GM23338 (cell line): ENCODE results near the gene WDR13. TPM values are rescaled to one million over a fixed set of nuclear protein-coding genes. Genes with fewer than 3 reads are reported as not detected.

Source experiments
- ATAC-seq: fragments of 200-7000 bp; cut with Tn5 transposase; 3 replicates; pipeline ENCODE4 v1.9.1; 2020
- DNase-seq: peaks from one replicate; pipeline ENCODE4 v3.0.0-alpha.2; 2015; ENCODE audit warnings: low spot score
- H2AFZ ChIP-seq: fragments of 200-600 bp; sonication (generic); 2 replicates; pipeline ENCODE4 v1.8.0; 2016; ENCODE audit warnings: antibody characterized with exemption, mild to moderate bottlenecking, moderate library complexity
- H3F3A ChIP-seq: fragments of 200-600 bp; sonication (generic); replicated peaks from 2 replicates; pipeline ENCODE4 v1.8.0; 2017; ENCODE audit warnings: antibody characterized with exemption, mixed run types, low read depth
- H3K27ac ChIP-seq: fragments of 200-600 bp; sonication (generic); 2 replicates; pipeline ENCODE4 v1.6.1; 2016; ENCODE audit warnings: low read depth
- H3K27me3 ChIP-seq: fragments of 200-600 bp; sonication (generic); 2 replicates; pipeline ENCODE4 v1.8.0; 2016; ENCODE audit warnings: mild to moderate bottlenecking, mixed run types, moderate library complexity; ENCODE audit not compliant: insufficient read depth
- H3K36me3 ChIP-seq: fragments of 200-600 bp; sonication (generic); 2 replicates; pipeline ENCODE4 v1.8.0; 2016; ENCODE audit warnings: mild to moderate bottlenecking; ENCODE audit not compliant: insufficient read depth
- H3K4me1 ChIP-seq: fragments of 200-600 bp; sonication (generic); 2 replicates; pipeline ENCODE4 v1.8.0; 2016; ENCODE audit warnings: mild to moderate bottlenecking, moderate library complexity; ENCODE audit not compliant: insufficient read depth
- H3K4me2 ChIP-seq: fragments of 200-600 bp; sonication (generic); 2 replicates; pipeline ENCODE4 v1.7.1; 2017; ENCODE audit warnings: mixed run types
- H3K4me3 ChIP-seq: fragments of 200-600 bp; sonication (generic); 2 replicates; pipeline ENCODE4 v1.6.1; 2016; ENCODE audit warnings: mixed run types
- H3K79me2 ChIP-seq: fragments of 200-600 bp; sonication (generic); replicated peaks from 2 replicates; pipeline ENCODE4 v1.8.0; 2017; ENCODE audit warnings: mild to moderate bottlenecking; ENCODE audit not compliant: insufficient read depth
- H3K9me2 ChIP-seq: fragments of 200-600 bp; sonication (generic); 2 replicates; pipeline ENCODE4 v1.8.0; 2017; ENCODE audit not compliant: insufficient read depth
- H4K20me1 ChIP-seq: fragments of 200-600 bp; sonication (generic); replicated peaks from 2 replicates; pipeline ENCODE4 v1.8.0; 2017; ENCODE audit warnings: mild to moderate bottlenecking; ENCODE audit not compliant: insufficient read depth
- H3K27ac Mint-ChIP-seq: 2 replicates; pipeline ENCODE4 v1.8.0; 2020; ENCODE audit warnings: inconsistent platforms, mild to moderate bottlenecking, moderate library complexity, mixed read lengths
- H3K27me3 Mint-ChIP-seq: 3 replicates; pipeline ENCODE4 v1.8.0; 2022; ENCODE audit warnings: low read depth, mild to moderate bottlenecking, moderate library complexity, mixed read lengths, inconsistent platforms; ENCODE audit not compliant: insufficient read depth, poor library complexity
- H3K36me3 Mint-ChIP-seq: 3 replicates; pipeline ENCODE4 v1.8.0; 2021; ENCODE audit warnings: low read depth, mild to moderate bottlenecking, inconsistent platforms, moderate library complexity, mixed read lengths
- H3K4me1 Mint-ChIP-seq: 3 replicates; pipeline ENCODE4 v1.8.0; 2020; ENCODE audit warnings: mild to moderate bottlenecking, inconsistent platforms, mixed read lengths
- H3K4me3 Mint-ChIP-seq: 3 replicates; pipeline ENCODE4 v1.8.0; 2021; ENCODE audit warnings: moderate library complexity, mild to moderate bottlenecking, inconsistent platforms, mixed read lengths
- H3K9me3 Mint-ChIP-seq: 3 replicates; pipeline ENCODE4 v1.8.0; 2020; ENCODE audit warnings: moderate library complexity, mild to moderate bottlenecking, inconsistent platforms, mixed read lengths
- CREB1 ChIP-seq: fragments of 250-450 bp; sonication (Bioruptor Pico); IDR thresholded peaks from 2 replicates; pipeline ENCODE4 v1.5.0; 2020; ENCODE audit warnings: low read depth, mild to moderate bottlenecking, moderate library complexity
- EZH2 ChIP-seq: fragments of 200-600 bp; sonication (generic); IDR thresholded peaks from one replicate; pipeline ENCODE4 v1.8.0; 2017; ENCODE audit warnings: antibody characterized with exemption, mild to moderate bottlenecking, low read depth; ENCODE audit not compliant: unreplicated experiment
- EZH2phosphoT487 ChIP-seq: fragments of 200-600 bp; sonication (generic); IDR thresholded peaks from one replicate; pipeline ENCODE4 v1.8.1; 2018; ENCODE audit warnings: antibody characterized with exemption; ENCODE audit not compliant: unreplicated experiment
- NANOG ChIP-seq: IDR thresholded peaks from 2 replicates; pipeline ENCODE4 v1.6.1; 2016; ENCODE audit warnings: antibody characterized with exemption, borderline replicate concordance
- POLR2AphosphoS5 ChIP-seq: IDR thresholded peaks from 2 replicates; pipeline ENCODE4 v1.6.1; 2016; ENCODE audit warnings: antibody characterized with exemption, low read depth
- STAT1 ChIP-seq: IDR thresholded peaks from one replicate; pipeline ENCODE4 v1.6.1; 2016; ENCODE audit warnings: antibody characterized with exemption; ENCODE audit not compliant: unreplicated experiment
- ZNF114 ChIP-seq: fragments of 250-450 bp; sonication (Bioruptor Pico); IDR thresholded peaks from 2 replicates; pipeline ENCODE4 v1.5.0; 2020; ENCODE audit warnings: mild to moderate bottlenecking, moderate library complexity
- ZNF331 ChIP-seq: fragments of 250-450 bp; sonication (Bioruptor Pico); IDR thresholded peaks from 2 replicates; pipeline ENCODE4 v1.5.0; 2020; ENCODE audit warnings: low read depth, mild to moderate bottlenecking, moderate library complexity
- polyA plus RNA-seq: library from polyadenylated mRNA; unstranded; fragments of >200 nt; fragmentation: Nextera tagmentation; extraction: Ambion mirVana; gene quantifications from 2 replicates; pipeline ENCODE4 v1.2.1, GENCODE V29; 2016
- total RNA-seq: library from RNA; depleted of rRNA; stranded (reverse); fragments of >200 nt; shearing (Covaris generic); gene quantifications from 2 replicates; pipeline ENCODE4 v1.2.3, GENCODE V29; 2014
- TF ChIP-seq, protein P1 (sequence below), 2 experiments: fragments of 200-600 bp in 1 of 2; sonication (generic) in 1 of 2; conservative IDR thresholded peaks; 2 replicates each; pipeline versions ENCODE4 v1.5.1 to v1.6.1; 2016 to 2017; ENCODE audit warnings: antibody characterized with exemption in 2 of 2, low read depth in 2 of 2, mild to moderate bottlenecking in 2 of 2, moderate library complexity in 1 of 2
- TF ChIP-seq, protein P2 (sequence below): IDR thresholded peaks from one replicate; pipeline ENCODE4 v1.6.1; 2018; ENCODE audit warnings: antibody characterized with exemption; ENCODE audit not compliant: unreplicated experiment
- TF ChIP-seq, protein P3 (sequence below): IDR thresholded peaks from 2 replicates; pipeline ENCODE4 v1.6.1; 2016; ENCODE audit warnings: antibody characterized with exemption

WDR13 gene
- total and polyA plus RNA-seq, 2 experiments from 2014 or later = 24.2 to 24.9 TPM

DNA sequence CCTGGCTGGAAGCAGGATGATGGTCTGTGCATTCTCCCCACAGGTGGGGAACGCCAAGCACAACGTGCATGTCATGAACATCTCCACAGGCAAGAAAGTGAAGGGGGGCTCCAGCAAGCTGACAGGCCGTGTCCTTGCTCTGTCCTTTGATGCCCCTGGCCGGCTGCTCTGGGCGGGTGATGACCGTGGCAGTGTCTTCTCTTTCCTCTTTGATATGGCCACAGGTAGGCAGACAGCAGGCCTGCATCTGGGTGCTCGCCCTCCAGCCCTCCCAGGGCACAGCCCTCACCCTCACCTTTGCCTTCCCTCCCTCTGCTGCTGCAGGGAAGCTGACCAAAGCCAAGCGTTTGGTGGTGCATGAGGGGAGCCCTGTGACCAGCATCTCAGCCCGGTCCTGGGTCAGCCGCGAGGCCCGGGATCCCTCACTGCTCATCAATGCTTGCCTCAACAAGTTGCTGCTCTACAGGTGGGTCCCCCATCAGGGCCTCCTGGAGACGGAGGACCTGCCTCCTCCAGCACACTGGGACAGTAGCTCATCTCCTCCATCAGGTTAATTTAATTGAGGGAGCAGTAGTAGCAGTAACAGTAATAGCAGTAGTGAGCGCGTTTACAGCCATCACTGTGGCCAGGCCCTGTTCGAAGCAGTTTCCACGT lies 4.6 kb downstream of the WDR13 start:
- no peaks in the 10 kb centered on the region for H3K9me3 Mint-ChIP-seq
- Histone ChIP-seq H3K27me3 (no peaks in the 10 kb centered on the region), H3K9me2 (no peaks in the 10 kb centered on the region), H3K4me3 (no peak overlapping the region), H3K4me2 (no peak overlapping the region), H2AFZ (no peak overlapping the region), H3K36me3 (no peaks in the 10 kb centered on the region), H4K20me1 (no peaks in the 10 kb centered on the region), H3K27ac (no peak overlapping the region), H3K4me1 (no peaks in the 10 kb centered on the region), H3F3A (no peaks in the 10 kb centered on the region), H3K79me2 (no peaks in the 10 kb centered on the region)
- peaks cover 8% of the 10 kb centered on the region for H3K27me3 Mint-ChIP-seq
- H3K4me1 Mint-ChIP-seq = peaks cover 10% of the 10 kb centered on the region; the same call in 2 of the 3 replicates
- no peak for ATAC-seq
- TF ChIP-seq EZH2phosphoT487 (no peak), ZNF114 (CRISPR knock-in tag) (no peak), STAT1 (no peak), POLR2AphosphoS5 (no peak), EZH2 (no peak), NANOG (no peak), ZNF331 (CRISPR knock-in tag) (no peak), CREB1 (CRISPR knock-in tag) (no peak)
- TF ChIP-seq, protein P1, sequence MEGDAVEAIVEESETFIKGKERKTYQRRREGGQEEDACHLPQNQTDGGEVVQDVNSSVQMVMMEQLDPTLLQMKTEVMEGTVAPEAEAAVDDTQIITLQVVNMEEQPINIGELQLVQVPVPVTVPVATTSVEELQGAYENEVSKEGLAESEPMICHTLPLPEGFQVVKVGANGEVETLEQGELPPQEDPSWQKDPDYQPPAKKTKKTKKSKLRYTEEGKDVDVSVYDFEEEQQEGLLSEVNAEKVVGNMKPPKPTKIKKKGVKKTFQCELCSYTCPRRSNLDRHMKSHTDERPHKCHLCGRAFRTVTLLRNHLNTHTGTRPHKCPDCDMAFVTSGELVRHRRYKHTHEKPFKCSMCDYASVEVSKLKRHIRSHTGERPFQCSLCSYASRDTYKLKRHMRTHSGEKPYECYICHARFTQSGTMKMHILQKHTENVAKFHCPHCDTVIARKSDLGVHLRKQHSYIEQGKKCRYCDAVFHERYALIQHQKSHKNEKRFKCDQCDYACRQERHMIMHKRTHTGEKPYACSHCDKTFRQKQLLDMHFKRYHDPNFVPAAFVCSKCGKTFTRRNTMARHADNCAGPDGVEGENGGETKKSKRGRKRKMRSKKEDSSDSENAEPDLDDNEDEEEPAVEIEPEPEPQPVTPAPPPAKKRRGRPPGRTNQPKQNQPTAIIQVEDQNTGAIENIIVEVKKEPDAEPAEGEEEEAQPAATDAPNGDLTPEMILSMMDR (conservative IDR thresholded peaks at IDR 0.05; ENCODE audit: low read depth in 2 of 2) = no peak
- TF ChIP-seq, protein P2, sequence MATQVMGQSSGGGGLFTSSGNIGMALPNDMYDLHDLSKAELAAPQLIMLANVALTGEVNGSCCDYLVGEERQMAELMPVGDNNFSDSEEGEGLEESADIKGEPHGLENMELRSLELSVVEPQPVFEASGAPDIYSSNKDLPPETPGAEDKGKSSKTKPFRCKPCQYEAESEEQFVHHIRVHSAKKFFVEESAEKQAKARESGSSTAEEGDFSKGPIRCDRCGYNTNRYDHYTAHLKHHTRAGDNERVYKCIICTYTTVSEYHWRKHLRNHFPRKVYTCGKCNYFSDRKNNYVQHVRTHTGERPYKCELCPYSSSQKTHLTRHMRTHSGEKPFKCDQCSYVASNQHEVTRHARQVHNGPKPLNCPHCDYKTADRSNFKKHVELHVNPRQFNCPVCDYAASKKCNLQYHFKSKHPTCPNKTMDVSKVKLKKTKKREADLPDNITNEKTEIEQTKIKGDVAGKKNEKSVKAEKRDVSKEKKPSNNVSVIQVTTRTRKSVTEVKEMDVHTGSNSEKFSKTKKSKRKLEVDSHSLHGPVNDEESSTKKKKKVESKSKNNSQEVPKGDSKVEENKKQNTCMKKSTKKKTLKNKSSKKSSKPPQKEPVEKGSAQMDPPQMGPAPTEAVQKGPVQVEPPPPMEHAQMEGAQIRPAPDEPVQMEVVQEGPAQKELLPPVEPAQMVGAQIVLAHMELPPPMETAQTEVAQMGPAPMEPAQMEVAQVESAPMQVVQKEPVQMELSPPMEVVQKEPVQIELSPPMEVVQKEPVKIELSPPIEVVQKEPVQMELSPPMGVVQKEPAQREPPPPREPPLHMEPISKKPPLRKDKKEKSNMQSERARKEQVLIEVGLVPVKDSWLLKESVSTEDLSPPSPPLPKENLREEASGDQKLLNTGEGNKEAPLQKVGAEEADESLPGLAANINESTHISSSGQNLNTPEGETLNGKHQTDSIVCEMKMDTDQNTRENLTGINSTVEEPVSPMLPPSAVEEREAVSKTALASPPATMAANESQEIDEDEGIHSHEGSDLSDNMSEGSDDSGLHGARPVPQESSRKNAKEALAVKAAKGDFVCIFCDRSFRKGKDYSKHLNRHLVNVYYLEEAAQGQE = no peak
- TF ChIP-seq, protein P3, sequence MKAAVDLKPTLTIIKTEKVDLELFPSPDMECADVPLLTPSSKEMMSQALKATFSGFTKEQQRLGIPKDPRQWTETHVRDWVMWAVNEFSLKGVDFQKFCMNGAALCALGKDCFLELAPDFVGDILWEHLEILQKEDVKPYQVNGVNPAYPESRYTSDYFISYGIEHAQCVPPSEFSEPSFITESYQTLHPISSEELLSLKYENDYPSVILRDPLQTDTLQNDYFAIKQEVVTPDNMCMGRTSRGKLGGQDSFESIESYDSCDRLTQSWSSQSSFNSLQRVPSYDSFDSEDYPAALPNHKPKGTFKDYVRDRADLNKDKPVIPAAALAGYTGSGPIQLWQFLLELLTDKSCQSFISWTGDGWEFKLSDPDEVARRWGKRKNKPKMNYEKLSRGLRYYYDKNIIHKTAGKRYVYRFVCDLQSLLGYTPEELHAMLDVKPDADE = no peak
- H3K4me3 Mint-ChIP-seq = no peak overlapping the region
- DNase-seq = no peak
- no peak overlapping the region for H3K27ac Mint-ChIP-seq
- H3K36me3 Mint-ChIP-seq = no peaks in the 10 kb centered on the region; the same call in 2 of the 3 replicates
